Brain microvascular endothelial cell (primary cell): ENCODE measurements around the gene DNAH10.

Experiments
- DNase-seq: peaks from one replicate; pipeline ENCODE4 v3.0.0-alpha.2; 2020
- H3K27ac ChIP-seq: fragments of 250-450 bp; sonication (Bioruptor Pico); 2 replicates; pipeline ENCODE4 v1.5.1; 2020; ENCODE audit warnings: mild to moderate bottlenecking, moderate library complexity
- H3K27me3 ChIP-seq: fragments of 250-450 bp; sonication (Bioruptor Pico); replicated peaks from 2 replicates; pipeline ENCODE4 v1.5.1; 2020; ENCODE audit warnings: mild to moderate bottlenecking
- H3K36me3 ChIP-seq: fragments of 250-450 bp; sonication (Bioruptor Pico); replicated peaks from 2 replicates; pipeline ENCODE4 v1.5.1; 2020; ENCODE audit warnings: mild to moderate bottlenecking
- H3K4me3 ChIP-seq: 2 replicates; pipeline ENCODE4 v1.5.1; 2011; ENCODE audit warnings: low read depth, mild to moderate bottlenecking, control low read depth, low read length, moderate library complexity
- in situ Hi-C: cut with HindIII; loops from 2 replicates; pipeline ENCODE4 v1.10.0; 2017; ENCODE audit warnings: low sequenced_read_pairs, low pct_ligation_motif_present
- TF ChIP-seq, protein P1 (sequence below): IDR thresholded peaks from 2 replicates; pipeline ENCODE4 v1.5.1; 2011; ENCODE audit warnings: low read depth, mild to moderate bottlenecking, moderate library complexity, low read length, control low read depth, inconsistent platforms; ENCODE audit errors: missing control alignments

DNAH10 gene

DNA sequence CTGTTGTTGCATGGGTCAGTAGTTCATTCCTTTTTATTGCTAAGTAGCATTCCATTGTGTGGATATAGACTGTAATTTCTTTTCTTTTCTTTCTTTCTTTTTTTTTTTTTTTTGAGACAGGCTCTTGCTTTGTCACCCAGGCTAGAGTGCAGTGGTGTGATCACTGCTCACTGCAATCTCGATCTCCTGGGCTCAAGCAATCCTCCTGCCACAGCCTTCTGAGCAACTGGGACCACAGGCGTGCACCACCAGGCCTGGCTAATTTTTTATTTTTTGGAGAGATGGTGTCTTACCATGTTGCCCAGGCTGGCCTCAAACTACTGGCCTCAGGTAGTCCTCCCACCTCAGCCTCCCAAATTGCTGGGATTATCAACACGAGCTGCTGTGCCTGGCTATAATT is 44.8 kb upstream of the DNAH10 start:
- peaks cover 5% of the 10 kb centered on the region for H3K36me3 ChIP-seq
- no peak for DNase-seq
- no peak overlapping the region for H3K27ac ChIP-seq
- no peak overlapping the region for H3K4me3 ChIP-seq
- H3K27me3 ChIP-seq = no peaks in the 10 kb centered on the region
- in situ Hi-C loops = no loop called here
- TF ChIP-seq, protein P1, sequence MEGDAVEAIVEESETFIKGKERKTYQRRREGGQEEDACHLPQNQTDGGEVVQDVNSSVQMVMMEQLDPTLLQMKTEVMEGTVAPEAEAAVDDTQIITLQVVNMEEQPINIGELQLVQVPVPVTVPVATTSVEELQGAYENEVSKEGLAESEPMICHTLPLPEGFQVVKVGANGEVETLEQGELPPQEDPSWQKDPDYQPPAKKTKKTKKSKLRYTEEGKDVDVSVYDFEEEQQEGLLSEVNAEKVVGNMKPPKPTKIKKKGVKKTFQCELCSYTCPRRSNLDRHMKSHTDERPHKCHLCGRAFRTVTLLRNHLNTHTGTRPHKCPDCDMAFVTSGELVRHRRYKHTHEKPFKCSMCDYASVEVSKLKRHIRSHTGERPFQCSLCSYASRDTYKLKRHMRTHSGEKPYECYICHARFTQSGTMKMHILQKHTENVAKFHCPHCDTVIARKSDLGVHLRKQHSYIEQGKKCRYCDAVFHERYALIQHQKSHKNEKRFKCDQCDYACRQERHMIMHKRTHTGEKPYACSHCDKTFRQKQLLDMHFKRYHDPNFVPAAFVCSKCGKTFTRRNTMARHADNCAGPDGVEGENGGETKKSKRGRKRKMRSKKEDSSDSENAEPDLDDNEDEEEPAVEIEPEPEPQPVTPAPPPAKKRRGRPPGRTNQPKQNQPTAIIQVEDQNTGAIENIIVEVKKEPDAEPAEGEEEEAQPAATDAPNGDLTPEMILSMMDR = no peak

DNA sequence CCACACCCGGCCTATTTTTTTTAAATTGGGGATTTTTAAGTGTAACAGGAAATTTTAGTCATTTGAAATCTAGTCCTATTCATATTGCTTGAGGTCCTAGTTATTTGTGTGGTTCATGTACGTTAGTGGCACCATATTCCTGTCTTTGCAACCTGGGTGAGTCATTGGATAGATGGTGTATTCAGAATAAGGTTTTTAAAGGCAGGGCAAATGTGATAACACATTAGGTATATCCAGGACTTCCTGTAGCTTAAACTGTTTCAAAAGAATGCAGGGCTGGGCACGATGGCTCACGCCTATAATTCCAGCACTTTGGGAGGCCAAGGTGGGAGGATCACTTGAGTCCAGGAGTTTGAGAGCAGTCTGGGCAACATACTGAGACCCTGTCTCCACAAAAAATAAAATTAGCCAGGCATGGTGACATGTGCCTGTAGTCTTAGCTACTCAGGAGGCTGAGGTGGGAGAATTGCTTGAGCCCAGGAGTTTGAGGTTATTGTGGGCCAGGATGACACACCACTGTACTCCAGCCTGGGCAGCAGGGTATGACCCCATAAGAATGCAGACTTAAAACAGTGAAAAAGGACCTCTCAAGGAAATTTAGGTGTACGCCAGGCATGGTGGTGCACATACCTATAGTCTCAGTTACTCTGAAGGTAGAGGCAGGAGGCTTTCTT is 41.8 kb upstream of the DNAH10 start:
- TF ChIP-seq, protein P1 = no peak
- in situ Hi-C loops = no loop called here
- Histone ChIP-seq H3K27ac (no peak overlapping the region), H3K36me3 (peaks cover 14% of the 10 kb centered on the region), H3K27me3 (no peaks in the 10 kb centered on the region), H3K4me3 (no peak overlapping the region)
- no peak for DNase-seq

DNA sequence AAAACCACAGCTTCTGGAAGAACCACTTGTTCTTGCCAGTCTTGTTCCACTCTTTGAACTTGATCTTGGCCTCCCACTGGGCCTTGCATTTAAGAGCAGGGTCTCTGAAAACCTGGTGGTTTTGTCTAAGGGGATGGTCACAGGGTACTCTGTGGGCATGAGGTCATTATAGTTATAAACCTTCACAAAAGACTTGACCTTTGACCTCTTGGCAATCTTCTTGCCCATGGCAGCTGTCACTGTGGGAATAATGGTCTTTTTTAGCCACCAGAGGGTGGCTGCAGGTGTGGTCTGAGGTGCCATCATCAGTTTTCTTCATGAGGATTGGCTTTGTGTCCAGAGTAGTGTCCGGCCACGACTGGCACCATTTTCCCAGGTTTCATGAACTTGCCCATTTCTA is 40.9 kb upstream of the DNAH10 start:
- TF ChIP-seq, protein P1 = no peak
- no peak for DNase-seq
- Histone ChIP-seq H3K27ac (no peak overlapping the region), H3K36me3 (peaks cover 17% of the 10 kb centered on the region), H3K4me3 (no peak overlapping the region), H3K27me3 (no peaks in the 10 kb centered on the region)
- in situ Hi-C loops = no loop called here

DNA sequence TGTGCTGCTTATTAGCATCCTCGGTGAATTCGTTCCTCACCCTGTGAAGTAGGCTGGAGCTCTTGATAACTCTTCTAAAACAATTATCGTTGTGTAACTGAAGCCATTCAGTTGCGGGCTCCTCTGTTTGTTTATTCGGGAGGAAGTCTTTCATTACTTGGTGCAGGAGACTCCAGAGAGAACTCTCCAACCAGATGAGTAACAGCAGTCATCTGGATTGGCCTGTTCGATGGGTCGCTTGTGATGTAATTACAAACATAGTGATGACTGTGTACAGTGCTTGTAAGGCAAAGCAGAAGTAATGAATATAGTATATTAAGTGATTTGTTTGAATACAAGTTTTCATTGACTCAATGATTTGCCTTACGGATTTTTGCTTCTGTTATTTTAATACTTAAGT is 39.1 kb upstream of the DNAH10 start:
- TF ChIP-seq, protein P1 = no peak
- Histone ChIP-seq H3K27me3 (no peaks in the 10 kb centered on the region), H3K36me3 (peaks cover 29% of the 10 kb centered on the region), H3K4me3 (no peak overlapping the region), H3K27ac (no peak overlapping the region)
- in situ Hi-C loops = no loop called here
- no peak for DNase-seq

DNA sequence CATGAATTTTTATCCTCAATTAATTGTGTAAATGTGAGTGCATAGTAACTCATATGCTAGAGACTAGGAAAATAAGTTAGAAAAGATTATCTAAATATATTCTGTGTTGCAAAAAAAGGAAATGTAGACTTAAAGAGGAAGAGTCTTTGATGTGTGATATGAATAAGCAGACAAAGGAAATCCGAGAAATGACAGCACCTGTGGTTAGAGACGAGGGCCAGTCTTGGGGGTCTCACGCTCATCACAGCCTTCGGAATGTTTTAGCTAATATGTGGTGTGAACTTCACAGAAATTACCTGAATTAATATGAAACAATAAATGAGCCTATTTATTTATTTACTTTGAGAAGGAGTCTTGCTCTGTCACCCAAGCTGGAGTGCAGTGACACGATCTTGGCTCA is 38.3 kb upstream of the DNAH10 start:
- Histone ChIP-seq H3K36me3 (peaks cover 29% of the 10 kb centered on the region), H3K27ac (no peak overlapping the region), H3K4me3 (no peak overlapping the region), H3K27me3 (no peaks in the 10 kb centered on the region)
- TF ChIP-seq, protein P1 = no peak
- DNase-seq = no peak
- in situ Hi-C loops = no loop called here

DNA sequence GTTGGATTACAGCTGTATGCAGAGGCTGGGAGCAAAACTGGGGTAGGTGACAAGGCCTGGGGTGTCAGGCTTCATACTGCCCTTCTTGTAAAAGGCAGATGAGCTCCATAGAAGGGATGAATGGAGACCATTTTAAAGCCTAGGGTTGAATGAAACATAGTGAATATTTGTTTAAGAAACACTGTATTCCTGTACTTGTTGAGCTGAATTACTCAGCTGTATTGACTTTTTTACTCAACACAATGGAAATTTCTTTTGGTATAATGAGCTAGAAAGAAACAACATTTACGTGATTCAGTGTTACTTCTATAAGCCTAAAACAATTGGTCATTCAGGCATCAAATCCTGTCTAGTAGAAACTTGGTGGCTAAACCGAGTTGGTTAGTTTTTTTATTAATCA is 35.9 kb upstream of the DNAH10 start:
- in situ Hi-C loops = no loop called here
- TF ChIP-seq, protein P1 = no peak

More for the DNA sequence above, 35.9 kb upstream of the DNAH10 start:
- Histone ChIP-seq H3K27ac (no peak overlapping the region), H3K36me3 (peaks cover 31% of the 10 kb centered on the region), H3K27me3 (no peaks in the 10 kb centered on the region), H3K4me3 (no peak overlapping the region)
- no peak for DNase-seq
